ENCODE measurements around the gene URI1. TPM values are rescaled to one million over a fixed set of nuclear protein-coding genes. Genes with fewer than 3 reads are reported as not detected.
A peak's percentile ranks its signal among the peaks of the same experiment; 100 is the strongest.

The URI1 gene
- total RNA-seq, 1 experiment from 2014 or later, result 71.0 TPM

DNA sequence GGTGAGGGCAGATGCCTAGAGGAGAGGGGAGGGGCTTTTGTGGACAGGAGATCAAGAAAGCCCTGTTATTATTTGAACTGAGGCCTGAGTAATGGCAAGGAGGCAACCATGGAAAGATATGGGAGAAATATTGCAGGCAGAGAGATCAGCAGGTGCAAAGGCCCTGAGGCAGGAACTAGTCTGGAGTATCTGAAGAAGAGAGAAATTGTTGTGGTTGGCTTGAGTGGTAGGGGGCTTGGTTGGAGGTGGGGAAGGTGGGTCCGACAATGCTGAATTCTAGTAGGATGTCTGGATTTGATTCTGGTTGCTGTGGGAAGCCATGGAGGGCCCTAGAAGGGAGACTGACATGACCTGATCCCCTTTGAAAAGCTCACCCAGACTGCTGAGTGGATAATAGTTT lies 2.4 kb upstream of the URI1 start:
- ATAC-seq (no peak), DNase-seq (ENCODE audit: low read depth, low spot score) (no peak)
- Histone ChIP-seq H3K4me1 (ENCODE audit: control insufficient read depth, insufficient read depth, low read length) (peaks cover 9% of the 10 kb centered on the region), H3K4me3 (ENCODE audit: low read depth in 2 of 2, low read length in 2 of 2) (no peak overlapping the region), H3K27ac (ENCODE audit: low read length) (no peak overlapping the region), H3K36me3 (ENCODE audit: control insufficient read depth, insufficient read depth, low read length) (no peaks in the 10 kb centered on the region), H3K27me3 (ENCODE audit: control insufficient read depth, insufficient read depth, low read length) (no peaks in the 10 kb centered on the region), H3K9me3 (ENCODE audit: control insufficient read depth, insufficient read depth, low read depth, low read length) (peaks cover 9% of the 10 kb centered on the region; the same call in 1 of the 2 replicates)
- no TSS peak for BruUV-seq (replicated peaks)
- intact Hi-C loops (cut with micrococcal nuclease; ENCODE audit: unreplicated experiment) (no loop called here), in situ Hi-C loops (cut with HindIII; ENCODE audit: low pct_unique_long_range_greater_than_20kb, low sequenced_read_pairs) (no loop called here)
- ChIA-PET POLR2A (no interaction called here), CTCF (no interaction called here)
- TF ChIP-seq, protein P1, sequence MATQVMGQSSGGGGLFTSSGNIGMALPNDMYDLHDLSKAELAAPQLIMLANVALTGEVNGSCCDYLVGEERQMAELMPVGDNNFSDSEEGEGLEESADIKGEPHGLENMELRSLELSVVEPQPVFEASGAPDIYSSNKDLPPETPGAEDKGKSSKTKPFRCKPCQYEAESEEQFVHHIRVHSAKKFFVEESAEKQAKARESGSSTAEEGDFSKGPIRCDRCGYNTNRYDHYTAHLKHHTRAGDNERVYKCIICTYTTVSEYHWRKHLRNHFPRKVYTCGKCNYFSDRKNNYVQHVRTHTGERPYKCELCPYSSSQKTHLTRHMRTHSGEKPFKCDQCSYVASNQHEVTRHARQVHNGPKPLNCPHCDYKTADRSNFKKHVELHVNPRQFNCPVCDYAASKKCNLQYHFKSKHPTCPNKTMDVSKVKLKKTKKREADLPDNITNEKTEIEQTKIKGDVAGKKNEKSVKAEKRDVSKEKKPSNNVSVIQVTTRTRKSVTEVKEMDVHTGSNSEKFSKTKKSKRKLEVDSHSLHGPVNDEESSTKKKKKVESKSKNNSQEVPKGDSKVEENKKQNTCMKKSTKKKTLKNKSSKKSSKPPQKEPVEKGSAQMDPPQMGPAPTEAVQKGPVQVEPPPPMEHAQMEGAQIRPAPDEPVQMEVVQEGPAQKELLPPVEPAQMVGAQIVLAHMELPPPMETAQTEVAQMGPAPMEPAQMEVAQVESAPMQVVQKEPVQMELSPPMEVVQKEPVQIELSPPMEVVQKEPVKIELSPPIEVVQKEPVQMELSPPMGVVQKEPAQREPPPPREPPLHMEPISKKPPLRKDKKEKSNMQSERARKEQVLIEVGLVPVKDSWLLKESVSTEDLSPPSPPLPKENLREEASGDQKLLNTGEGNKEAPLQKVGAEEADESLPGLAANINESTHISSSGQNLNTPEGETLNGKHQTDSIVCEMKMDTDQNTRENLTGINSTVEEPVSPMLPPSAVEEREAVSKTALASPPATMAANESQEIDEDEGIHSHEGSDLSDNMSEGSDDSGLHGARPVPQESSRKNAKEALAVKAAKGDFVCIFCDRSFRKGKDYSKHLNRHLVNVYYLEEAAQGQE (IDR thresholded peaks at IDR 0.05; ENCODE audit: insufficient read depth in 1 of 2, low read depth in 2 of 2, low read length in 1 of 2), result no peak
- TF ChIP-seq, protein P2, sequence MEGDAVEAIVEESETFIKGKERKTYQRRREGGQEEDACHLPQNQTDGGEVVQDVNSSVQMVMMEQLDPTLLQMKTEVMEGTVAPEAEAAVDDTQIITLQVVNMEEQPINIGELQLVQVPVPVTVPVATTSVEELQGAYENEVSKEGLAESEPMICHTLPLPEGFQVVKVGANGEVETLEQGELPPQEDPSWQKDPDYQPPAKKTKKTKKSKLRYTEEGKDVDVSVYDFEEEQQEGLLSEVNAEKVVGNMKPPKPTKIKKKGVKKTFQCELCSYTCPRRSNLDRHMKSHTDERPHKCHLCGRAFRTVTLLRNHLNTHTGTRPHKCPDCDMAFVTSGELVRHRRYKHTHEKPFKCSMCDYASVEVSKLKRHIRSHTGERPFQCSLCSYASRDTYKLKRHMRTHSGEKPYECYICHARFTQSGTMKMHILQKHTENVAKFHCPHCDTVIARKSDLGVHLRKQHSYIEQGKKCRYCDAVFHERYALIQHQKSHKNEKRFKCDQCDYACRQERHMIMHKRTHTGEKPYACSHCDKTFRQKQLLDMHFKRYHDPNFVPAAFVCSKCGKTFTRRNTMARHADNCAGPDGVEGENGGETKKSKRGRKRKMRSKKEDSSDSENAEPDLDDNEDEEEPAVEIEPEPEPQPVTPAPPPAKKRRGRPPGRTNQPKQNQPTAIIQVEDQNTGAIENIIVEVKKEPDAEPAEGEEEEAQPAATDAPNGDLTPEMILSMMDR (IDR thresholded peaks at IDR 0.05), result no peak
- TF ChIP-seq TCF7L2 (IDR thresholded peaks at IDR 0.05; ENCODE audit: low read depth, low read length) (no peak), POLR2AphosphoS5 (IDR thresholded peaks at IDR 0.05; ENCODE audit: low read depth, low read length) (no peak), SIN3A (IDR thresholded peaks at IDR 0.05; ENCODE audit: borderline replicate concordance, insufficient read depth, low read depth, low read length) (no peak)

DNA sequence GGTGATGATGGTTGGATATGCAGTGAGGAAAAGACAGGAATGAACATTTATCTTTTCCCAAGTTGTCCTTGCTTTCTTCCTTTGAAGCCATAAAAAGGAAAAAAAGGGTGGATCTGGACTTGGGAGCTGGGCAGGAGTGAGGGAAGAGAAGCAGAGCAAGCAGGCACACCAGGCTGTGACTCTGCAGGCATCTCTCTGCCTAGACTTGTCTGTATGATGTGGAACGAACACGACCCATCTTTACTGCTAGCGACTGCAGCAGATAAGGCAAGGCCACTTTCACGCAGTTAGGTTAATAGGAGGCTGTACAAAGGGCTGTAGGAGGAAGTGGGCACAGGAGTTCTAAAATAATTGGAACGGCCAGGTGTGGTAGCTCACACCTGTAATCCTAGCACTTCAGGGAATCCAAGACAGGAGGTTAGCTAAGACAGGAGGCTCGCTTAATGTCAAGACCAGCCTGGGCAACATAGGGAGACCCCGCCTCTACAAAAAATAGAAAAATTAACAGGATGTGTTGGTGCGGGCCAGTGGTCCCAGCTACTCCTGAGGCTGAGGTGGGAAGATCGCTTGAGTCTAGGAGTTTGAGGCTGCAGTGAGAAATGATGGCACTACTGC lies 961 bp upstream of the URI1 start:
- intact Hi-C loops (cut with micrococcal nuclease; ENCODE audit: unreplicated experiment) (no loop called here), in situ Hi-C loops (cut with HindIII; ENCODE audit: low pct_unique_long_range_greater_than_20kb, low sequenced_read_pairs) (no loop called here)
- Histone ChIP-seq H3K36me3 (ENCODE audit: control insufficient read depth, insufficient read depth, low read length) (no peaks in the 10 kb centered on the region; the same call in 1 of the 2 replicates), H3K9me3 (ENCODE audit: control insufficient read depth, insufficient read depth, low read depth, low read length) (no peaks in the 10 kb centered on the region), H3K4me1 (ENCODE audit: control insufficient read depth, insufficient read depth, low read length) (peaks cover 19% of the 10 kb centered on the region), H3K27ac (ENCODE audit: low read length) (peak overlapping the region; percentile 87), H3K27me3 (ENCODE audit: control insufficient read depth, insufficient read depth, low read length) (no peaks in the 10 kb centered on the region), H3K4me3 (ENCODE audit: low read depth in 2 of 2, low read length in 2 of 2) (no peak overlapping the region)
- no peak for ATAC-seq
- no peak for DNase-seq (ENCODE audit: low read depth, low spot score)
- ChIA-PET POLR2A (interaction anchor here (0.6 to 0.7 kb wide), 4 partner anchors 37 to 448 kb away, joined by 3 to 5 read pairs (median 4); no protein-coding TSS in a partner anchor), CTCF (interaction anchor here (0.7 to 1.1 kb wide), 2 partner anchors 120 to 181 kb away, joined by 5 to 7 read pairs; no protein-coding TSS in a partner anchor)
- BruUV-seq (replicated peaks), result no TSS peak
- TF ChIP-seq TCF7L2 (IDR thresholded peaks at IDR 0.05; ENCODE audit: low read depth, low read length) (no peak), SIN3A (IDR thresholded peaks at IDR 0.05; ENCODE audit: borderline replicate concordance, insufficient read depth, low read depth, low read length) (no peak), POLR2AphosphoS5 (IDR thresholded peaks at IDR 0.05; ENCODE audit: low read depth, low read length) (no peak)
- TF ChIP-seq, protein P2 (IDR thresholded peaks at IDR 0.05), result no peak
- TF ChIP-seq, protein P1 (IDR thresholded peaks at IDR 0.05; ENCODE audit: insufficient read depth in 1 of 2, low read depth in 2 of 2, low read length in 1 of 2), result no peak
